ENCODE data around the gene USP7.

USP7 gene

GRCh38 chr16:8958344-8959167 lies 5.2 kb downstream of the USP7 start:
- H3K4me3 ChIP-seq (ENCODE audit: low read depth, low read length) = peak overlapping the region; percentile 50
- TF ChIP-seq, protein P1, sequence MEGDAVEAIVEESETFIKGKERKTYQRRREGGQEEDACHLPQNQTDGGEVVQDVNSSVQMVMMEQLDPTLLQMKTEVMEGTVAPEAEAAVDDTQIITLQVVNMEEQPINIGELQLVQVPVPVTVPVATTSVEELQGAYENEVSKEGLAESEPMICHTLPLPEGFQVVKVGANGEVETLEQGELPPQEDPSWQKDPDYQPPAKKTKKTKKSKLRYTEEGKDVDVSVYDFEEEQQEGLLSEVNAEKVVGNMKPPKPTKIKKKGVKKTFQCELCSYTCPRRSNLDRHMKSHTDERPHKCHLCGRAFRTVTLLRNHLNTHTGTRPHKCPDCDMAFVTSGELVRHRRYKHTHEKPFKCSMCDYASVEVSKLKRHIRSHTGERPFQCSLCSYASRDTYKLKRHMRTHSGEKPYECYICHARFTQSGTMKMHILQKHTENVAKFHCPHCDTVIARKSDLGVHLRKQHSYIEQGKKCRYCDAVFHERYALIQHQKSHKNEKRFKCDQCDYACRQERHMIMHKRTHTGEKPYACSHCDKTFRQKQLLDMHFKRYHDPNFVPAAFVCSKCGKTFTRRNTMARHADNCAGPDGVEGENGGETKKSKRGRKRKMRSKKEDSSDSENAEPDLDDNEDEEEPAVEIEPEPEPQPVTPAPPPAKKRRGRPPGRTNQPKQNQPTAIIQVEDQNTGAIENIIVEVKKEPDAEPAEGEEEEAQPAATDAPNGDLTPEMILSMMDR (IDR thresholded peaks at IDR 0.05; ENCODE audit: insufficient read depth, low read depth, low read length, missing control alignments) = no peak
- peak; percentile 56 for DNase-seq (ENCODE audit: low read depth)

GRCh38 chr16:8957509-8958157 lies 6.1 kb downstream of the USP7 start:
- H3K4me3 ChIP-seq (ENCODE audit: low read depth, low read length) = peak overlapping the region; percentile 50
- no peak for DNase-seq (ENCODE audit: low read depth)
- TF ChIP-seq, protein P1 (IDR thresholded peaks at IDR 0.05; ENCODE audit: insufficient read depth, low read depth, low read length, missing control alignments) = no peak

- no peak for DNase-seq (ENCODE audit: low read depth)
- H3K4me3 ChIP-seq (ENCODE audit: low read depth, low read length) = no peak overlapping the region
- TF ChIP-seq, protein P1 (IDR thresholded peaks at IDR 0.05; ENCODE audit: insufficient read depth, low read depth, low read length, missing control alignments) = no peak
These were observed 6.7 kb downstream of the USP7 start for GRCh38 chr16:8957063-8957397.

GRCh38 chr16:8956265-8957062 lies 7.2 kb downstream of the USP7 start:
- TF ChIP-seq, protein P1 (IDR thresholded peaks at IDR 0.05; ENCODE audit: insufficient read depth, low read depth, low read length, missing control alignments) = no peak
- DNase-seq (ENCODE audit: low read depth) = no peak
- H3K4me3 ChIP-seq (ENCODE audit: low read depth, low read length) = no peak overlapping the region

DNA sequence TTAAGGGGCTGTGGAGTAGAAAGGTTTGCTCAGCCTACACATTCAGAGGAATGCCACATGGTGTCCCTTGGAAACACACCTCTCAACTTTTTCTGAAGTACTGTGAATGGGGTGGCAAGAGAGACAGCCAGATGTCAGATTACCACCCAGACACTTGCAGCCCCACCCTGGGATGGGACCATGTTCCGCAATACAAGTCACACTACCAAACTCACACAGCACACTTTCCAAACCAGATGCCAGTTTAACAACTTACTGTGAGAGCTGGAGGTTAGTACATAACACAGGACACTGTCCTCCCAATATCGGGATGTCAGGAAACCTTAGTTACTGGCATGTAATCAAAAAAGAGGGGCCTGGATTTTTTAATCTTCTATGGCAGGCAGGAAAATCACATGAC lies 7.9 kb downstream of the USP7 start:
- no peak for DNase-seq (ENCODE audit: low read depth)
- no peak overlapping the region for H3K4me3 ChIP-seq (ENCODE audit: low read depth, low read length)
- TF ChIP-seq, protein P1 (IDR thresholded peaks at IDR 0.05; ENCODE audit: insufficient read depth, low read depth, low read length, missing control alignments) = no peak

DNA sequence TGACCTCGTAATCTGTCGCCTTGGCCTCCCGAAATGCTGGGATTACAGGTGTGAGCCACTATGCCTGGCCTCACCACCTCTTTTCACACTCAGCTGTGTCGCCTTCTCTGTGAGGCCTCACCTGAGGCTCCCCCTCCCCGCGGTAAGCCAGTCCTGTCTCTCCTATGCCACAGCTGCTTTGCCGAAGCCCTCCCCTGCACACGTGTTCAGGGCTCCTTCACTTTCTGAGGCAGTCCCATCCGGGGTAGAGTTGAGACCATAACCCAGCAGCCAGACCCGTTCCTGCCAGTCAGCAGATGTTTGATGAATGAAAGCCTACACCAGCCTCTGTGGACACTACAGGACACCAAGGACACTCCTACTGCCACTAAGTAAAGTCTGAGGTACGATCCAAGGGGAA lies 10.6 kb downstream of the USP7 start:
- DNase-seq (ENCODE audit: low read depth) = no peak
- TF ChIP-seq, protein P1 (IDR thresholded peaks at IDR 0.05; ENCODE audit: insufficient read depth, low read depth, low read length, missing control alignments) = no peak
- no peak overlapping the region for H3K4me3 ChIP-seq (ENCODE audit: low read depth, low read length)
